GM23338 (cell line): ENCODE data around the gene C9orf85. TPM values are rescaled to one million over a fixed set of nuclear protein-coding genes. Genes with fewer than 3 reads are reported as not detected.

Experiments used
- ATAC-seq: fragments of 200-7000 bp; cut with Tn5 transposase; 3 replicates; pipeline ENCODE4 v1.9.1; 2020
- DNase-seq: peaks from one replicate; pipeline ENCODE4 v3.0.0-alpha.2; 2015; ENCODE audit warnings: low spot score
- H2AFZ ChIP-seq: fragments of 200-600 bp; sonication (generic); 2 replicates; pipeline ENCODE4 v1.8.0; 2016; ENCODE audit warnings: antibody characterized with exemption, mild to moderate bottlenecking, moderate library complexity
- H3F3A ChIP-seq: fragments of 200-600 bp; sonication (generic); replicated peaks from 2 replicates; pipeline ENCODE4 v1.8.0; 2017; ENCODE audit warnings: antibody characterized with exemption, mixed run types, low read depth
- H3K27ac ChIP-seq: fragments of 200-600 bp; sonication (generic); 2 replicates; pipeline ENCODE4 v1.6.1; 2016; ENCODE audit warnings: low read depth
- H3K27me3 ChIP-seq: fragments of 200-600 bp; sonication (generic); 2 replicates; pipeline ENCODE4 v1.8.0; 2016; ENCODE audit warnings: mild to moderate bottlenecking, mixed run types, moderate library complexity; ENCODE audit not compliant: insufficient read depth
- H3K36me3 ChIP-seq: fragments of 200-600 bp; sonication (generic); 2 replicates; pipeline ENCODE4 v1.8.0; 2016; ENCODE audit warnings: mild to moderate bottlenecking; ENCODE audit not compliant: insufficient read depth
- H3K4me1 ChIP-seq: fragments of 200-600 bp; sonication (generic); 2 replicates; pipeline ENCODE4 v1.8.0; 2016; ENCODE audit warnings: mild to moderate bottlenecking, moderate library complexity; ENCODE audit not compliant: insufficient read depth
- H3K4me2 ChIP-seq: fragments of 200-600 bp; sonication (generic); 2 replicates; pipeline ENCODE4 v1.7.1; 2017; ENCODE audit warnings: mixed run types
- H3K4me3 ChIP-seq: fragments of 200-600 bp; sonication (generic); 2 replicates; pipeline ENCODE4 v1.6.1; 2016; ENCODE audit warnings: mixed run types
- H3K79me2 ChIP-seq: fragments of 200-600 bp; sonication (generic); replicated peaks from 2 replicates; pipeline ENCODE4 v1.8.0; 2017; ENCODE audit warnings: mild to moderate bottlenecking; ENCODE audit not compliant: insufficient read depth
- H3K9me2 ChIP-seq: fragments of 200-600 bp; sonication (generic); 2 replicates; pipeline ENCODE4 v1.8.0; 2017; ENCODE audit not compliant: insufficient read depth
- H4K20me1 ChIP-seq: fragments of 200-600 bp; sonication (generic); replicated peaks from 2 replicates; pipeline ENCODE4 v1.8.0; 2017; ENCODE audit warnings: mild to moderate bottlenecking; ENCODE audit not compliant: insufficient read depth
- H3K27ac Mint-ChIP-seq: 2 replicates; pipeline ENCODE4 v1.8.0; 2020; ENCODE audit warnings: inconsistent platforms, mild to moderate bottlenecking, moderate library complexity, mixed read lengths
- H3K27me3 Mint-ChIP-seq: 3 replicates; pipeline ENCODE4 v1.8.0; 2022; ENCODE audit warnings: low read depth, mild to moderate bottlenecking, moderate library complexity, mixed read lengths, inconsistent platforms; ENCODE audit not compliant: insufficient read depth, poor library complexity
- H3K36me3 Mint-ChIP-seq: 3 replicates; pipeline ENCODE4 v1.8.0; 2021; ENCODE audit warnings: low read depth, mild to moderate bottlenecking, inconsistent platforms, moderate library complexity, mixed read lengths
- H3K4me1 Mint-ChIP-seq: 3 replicates; pipeline ENCODE4 v1.8.0; 2020; ENCODE audit warnings: mild to moderate bottlenecking, inconsistent platforms, mixed read lengths
- H3K4me3 Mint-ChIP-seq: 3 replicates; pipeline ENCODE4 v1.8.0; 2021; ENCODE audit warnings: moderate library complexity, mild to moderate bottlenecking, inconsistent platforms, mixed read lengths
- H3K9me3 Mint-ChIP-seq: 3 replicates; pipeline ENCODE4 v1.8.0; 2020; ENCODE audit warnings: moderate library complexity, mild to moderate bottlenecking, inconsistent platforms, mixed read lengths
- ETS1 ChIP-seq: IDR thresholded peaks from 2 replicates; pipeline ENCODE4 v1.6.1; 2016; ENCODE audit warnings: antibody characterized with exemption
- EZH2 ChIP-seq: fragments of 200-600 bp; sonication (generic); IDR thresholded peaks from one replicate; pipeline ENCODE4 v1.8.0; 2017; ENCODE audit warnings: antibody characterized with exemption, mild to moderate bottlenecking, low read depth; ENCODE audit not compliant: unreplicated experiment
- EZH2phosphoT487 ChIP-seq: fragments of 200-600 bp; sonication (generic); IDR thresholded peaks from one replicate; pipeline ENCODE4 v1.8.1; 2018; ENCODE audit warnings: antibody characterized with exemption; ENCODE audit not compliant: unreplicated experiment
- REST ChIP-seq: IDR thresholded peaks from one replicate; pipeline ENCODE4 v1.6.1; 2018; ENCODE audit warnings: antibody characterized with exemption; ENCODE audit not compliant: unreplicated experiment
- STAT1 ChIP-seq: IDR thresholded peaks from one replicate; pipeline ENCODE4 v1.6.1; 2016; ENCODE audit warnings: antibody characterized with exemption; ENCODE audit not compliant: unreplicated experiment
- ZNF114 ChIP-seq: fragments of 250-450 bp; sonication (Bioruptor Pico); IDR thresholded peaks from 2 replicates; pipeline ENCODE4 v1.5.0; 2020; ENCODE audit warnings: mild to moderate bottlenecking, moderate library complexity
- ZNF331 ChIP-seq: fragments of 250-450 bp; sonication (Bioruptor Pico); IDR thresholded peaks from 2 replicates; pipeline ENCODE4 v1.5.0; 2020; ENCODE audit warnings: low read depth, mild to moderate bottlenecking, moderate library complexity
- ZNF462 ChIP-seq: fragments of 250-450 bp; sonication (Bioruptor Pico); IDR thresholded peaks from 2 replicates; pipeline ENCODE4 v1.5.0; 2020; ENCODE audit warnings: mild to moderate bottlenecking, moderate library complexity
- polyA plus RNA-seq: library from polyadenylated mRNA; unstranded; fragments of >200 nt; fragmentation: Nextera tagmentation; extraction: Ambion mirVana; gene quantifications from 2 replicates; pipeline ENCODE4 v1.2.1, GENCODE V29; 2016
- total RNA-seq: library from RNA; depleted of rRNA; stranded (reverse); fragments of >200 nt; shearing (Covaris generic); gene quantifications from 2 replicates; pipeline ENCODE4 v1.2.3, GENCODE V29; 2014

C9orf85 gene
- total and polyA plus RNA-seq, 2 experiments from 2014 or later, result 10.3 to 20.8 TPM

GRCh38 chr9:71929791-71930440, 18.5 kb downstream of the C9orf85 start:
- Histone ChIP-seq H3K27me3 (no peaks in the 10 kb centered on the region), H3K27ac (no peak overlapping the region), H2AFZ (no peak overlapping the region), H4K20me1 (no peaks in the 10 kb centered on the region), H3F3A (no peaks in the 10 kb centered on the region), H3K4me3 (no peak overlapping the region), H3K4me1 (peaks cover 29% of the 10 kb centered on the region), H3K9me2 (no peaks in the 10 kb centered on the region), H3K4me2 (no peak overlapping the region), H3K36me3 (no peaks in the 10 kb centered on the region), H3K79me2 (peaks cover 90% of the 10 kb centered on the region)
- Mint-ChIP-seq H3K36me3 (peaks cover 3% of the 10 kb centered on the region; the same call in 1 of the 3 replicates), H3K9me3 (no peaks in the 10 kb centered on the region), H3K27ac (no peak overlapping the region), H3K27me3 (no peaks in the 10 kb centered on the region), H3K4me1 (peaks cover 28% of the 10 kb centered on the region), H3K4me3 (no peak overlapping the region)
- ATAC-seq, result no peak
- TF ChIP-seq STAT1, result no peak
- no peak for TF ChIP-seq ZNF331 (CRISPR knock-in tag)
- TF ChIP-seq EZH2phosphoT487, result no peak
- no peak for TF ChIP-seq ETS1
- no peak for DNase-seq

- H3F3A ChIP-seq, result no peaks in the 10 kb centered on the region
- H3K79me2 ChIP-seq, result peaks cover 90% of the 10 kb centered on the region
- no peaks in the 10 kb centered on the region for H4K20me1 ChIP-seq
- H3K9me2 ChIP-seq, result no peaks in the 10 kb centered on the region
- DNase-seq, result no peak
- H3K36me3 Mint-ChIP-seq, result peaks cover 3% of the 10 kb centered on the region; the same call in 1 of the 3 replicates
- H3K27me3 ChIP-seq, result no peaks in the 10 kb centered on the region
- H3K9me3 Mint-ChIP-seq, result no peaks in the 10 kb centered on the region
- H3K4me3 Mint-ChIP-seq, result no peak overlapping the region
- no peaks in the 10 kb centered on the region for H3K36me3 ChIP-seq
- H3K4me1 ChIP-seq, result peaks cover 30% of the 10 kb centered on the region
- no peak overlapping the region for H3K4me3 ChIP-seq
- H3K4me1 Mint-ChIP-seq, result peaks cover 26% of the 10 kb centered on the region
- H3K27ac ChIP-seq, result no peak overlapping the region
- H3K27ac Mint-ChIP-seq, result no peak overlapping the region
- no peak overlapping the region for H3K4me2 ChIP-seq
- no peak for ATAC-seq
- H3K27me3 Mint-ChIP-seq, result no peaks in the 10 kb centered on the region
- H2AFZ ChIP-seq, result no peak overlapping the region
- no peak for TF ChIP-seq ZNF462 (CRISPR knock-in tag)
- TF ChIP-seq ZNF114, result no peak
- TF ChIP-seq REST, result no peak
- no peak for TF ChIP-seq EZH2phosphoT487
- TF ChIP-seq EZH2, result no peak
Observed at GRCh38 chr9:71931166-71931565, 19.7 kb downstream of the C9orf85 start.
